ENCODE data around the gene FAM47E. TPM values are rescaled to one million over a fixed set of nuclear protein-coding genes. Genes with fewer than 3 reads are reported as not detected.

The FAM47E gene
- total and polyA plus RNA-seq, 9 of the 15 experiments (the other 6 are each of a cell fraction or from before 2014, with no cell fraction given): 3.7 to 15.6 (median 6.4) TPM

- TF ChIP-seq CHCHD3 (CRISPR knock-in tag; IDR thresholded peaks at IDR 0.05) (no peak), KDM1A (IDR thresholded peaks at IDR 0.05) (no peak)
Measured at GRCh38 chr4:76276813-76277212, 25.3 kb downstream of the FAM47E start (continued).

GRCh38 chr4:76277667-76278066, 26.1 kb downstream of the FAM47E start:
- ChIA-PET CTCF (ENCODE audit: low intra/inter-chr PET ratio) (no interaction called here), POLR2A (interaction anchor here (1.8 kb wide), 1 partner anchor 9 kb away, joined by 4 read pairs; no protein-coding TSS in a partner anchor)
- no peak for ATAC-seq
- FAIRE-seq: no peak
- in situ Hi-C loops (cut with MboI) (no loop called here), intact Hi-C loops (cut with micrococcal nuclease) (no loop called here)
- Histone ChIP-seq H3K9ac (ENCODE audit: insufficient read depth in 1 of 2, low read depth in 2 of 2, low read length in 2 of 2) (no peak overlapping the region), H3K36me3 (ENCODE audit: control insufficient read depth, insufficient read depth, low read length) (no peaks in the 10 kb centered on the region), H3K9me3 (replicated peaks; ENCODE audit: control insufficient read depth, insufficient read depth, low read depth, low read length) (no peaks in the 10 kb centered on the region), H3K79me2 (ENCODE audit: control insufficient read depth, insufficient read depth, low read length) (no peaks in the 10 kb centered on the region), H3K27ac (ENCODE audit: extremely low read depth, low read depth, low read length) (no peak overlapping the region), H3K4me3 (no peak overlapping the region), H4K20me1 (replicated peaks; ENCODE audit: control insufficient read depth, insufficient read depth, low read length) (no peaks in the 10 kb centered on the region), H3K4me1 (replicated peaks in 1 of 2; ENCODE audit: control insufficient read depth in 2 of 2, insufficient read depth in 2 of 2, low read length in 2 of 2) (no peaks in the 10 kb centered on the region; a peak in 2 of 5 replicates), H3K4me2 (ENCODE audit: insufficient read depth, low read length) (no peak overlapping the region), H2AFZ (ENCODE audit: low read depth, low read length) (no peak overlapping the region), H3K27me3 (ENCODE audit: control insufficient read depth in 2 of 2, insufficient read depth in 2 of 2, low read length in 2 of 2) (no peaks in the 10 kb centered on the region), H3K9me1 (ENCODE audit: control insufficient read depth, insufficient read depth, low read length) (no peaks in the 10 kb centered on the region)
- no peak for DNase-seq (ENCODE audit: extremely low read depth in 1 of 4, low spot score in 3 of 4)
- TF ChIP-seq HCFC1 (IDR thresholded peaks at IDR 0.05; ENCODE audit: low read depth, low read length): no peak
- no peak for TF ChIP-seq KLF1 (tag; IDR thresholded peaks at IDR 0.05)
- no peak for TF ChIP-seq TGIF2 (CRISPR knock-in tag; IDR thresholded peaks at IDR 0.05)
- TF ChIP-seq ZC3H8 (IDR thresholded peaks at IDR 0.05): no peak
- TF ChIP-seq L3MBTL2 (IDR thresholded peaks at IDR 0.05): no peak
- TF ChIP-seq SP2 (IDR thresholded peaks at IDR 0.05; ENCODE audit: extremely low read depth, low read depth, low read length, poor library complexity, severe bottlenecking): no peak
- TF ChIP-seq, protein P1, sequence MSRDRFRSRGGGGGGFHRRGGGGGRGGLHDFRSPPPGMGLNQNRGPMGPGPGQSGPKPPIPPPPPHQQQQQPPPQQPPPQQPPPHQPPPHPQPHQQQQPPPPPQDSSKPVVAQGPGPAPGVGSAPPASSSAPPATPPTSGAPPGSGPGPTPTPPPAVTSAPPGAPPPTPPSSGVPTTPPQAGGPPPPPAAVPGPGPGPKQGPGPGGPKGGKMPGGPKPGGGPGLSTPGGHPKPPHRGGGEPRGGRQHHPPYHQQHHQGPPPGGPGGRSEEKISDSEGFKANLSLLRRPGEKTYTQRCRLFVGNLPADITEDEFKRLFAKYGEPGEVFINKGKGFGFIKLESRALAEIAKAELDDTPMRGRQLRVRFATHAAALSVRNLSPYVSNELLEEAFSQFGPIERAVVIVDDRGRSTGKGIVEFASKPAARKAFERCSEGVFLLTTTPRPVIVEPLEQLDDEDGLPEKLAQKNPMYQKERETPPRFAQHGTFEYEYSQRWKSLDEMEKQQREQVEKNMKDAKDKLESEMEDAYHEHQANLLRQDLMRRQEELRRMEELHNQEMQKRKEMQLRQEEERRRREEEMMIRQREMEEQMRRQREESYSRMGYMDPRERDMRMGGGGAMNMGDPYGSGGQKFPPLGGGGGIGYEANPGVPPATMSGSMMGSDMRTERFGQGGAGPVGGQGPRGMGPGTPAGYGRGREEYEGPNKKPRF (IDR thresholded peaks at IDR 0.05; ENCODE audit: low read depth, low read length): no peak
- TF ChIP-seq, protein P2, sequence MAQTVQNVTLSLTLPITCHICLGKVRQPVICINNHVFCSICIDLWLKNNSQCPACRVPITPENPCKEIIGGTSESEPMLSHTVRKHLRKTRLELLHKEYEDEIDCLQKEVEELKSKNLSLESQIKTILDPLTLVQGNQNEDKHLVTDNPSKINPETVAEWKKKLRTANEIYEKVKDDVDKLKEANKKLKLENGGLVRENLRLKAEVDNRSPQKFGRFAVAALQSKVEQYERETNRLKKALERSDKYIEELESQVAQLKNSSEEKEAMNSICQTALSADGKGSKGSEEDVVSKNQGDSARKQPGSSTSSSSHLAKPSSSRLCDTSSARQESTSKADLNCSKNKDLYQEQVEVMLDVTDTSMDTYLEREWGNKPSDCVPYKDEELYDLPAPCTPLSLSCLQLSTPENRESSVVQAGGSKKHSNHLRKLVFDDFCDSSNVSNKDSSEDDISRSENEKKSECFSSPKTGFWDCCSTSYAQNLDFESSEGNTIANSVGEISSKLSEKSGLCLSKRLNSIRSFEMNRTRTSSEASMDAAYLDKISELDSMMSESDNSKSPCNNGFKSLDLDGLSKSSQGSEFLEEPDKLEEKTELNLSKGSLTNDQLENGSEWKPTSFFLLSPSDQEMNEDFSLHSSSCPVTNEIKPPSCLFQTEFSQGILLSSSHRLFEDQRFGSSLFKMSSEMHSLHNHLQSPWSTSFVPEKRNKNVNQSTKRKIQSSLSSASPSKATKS (CRISPR knock-in tag; IDR thresholded peaks at IDR 0.05): no peak
- no peak for TF ChIP-seq ZNF140 (CRISPR knock-in tag; IDR thresholded peaks at IDR 0.05)
- WGBS (ENCODE audit: insufficient coverage, low coverage, missing lambda C conversion rate): 29% methylated on average over 1 of the region's 1 CpG
- no TSS peak for BruUV-seq (replicated peaks)
